Vagina (tissue), 2 donors: ENCODE data around the gene FAM32A.

Experiments
- POLR2A ChIP-seq, 2 donors: fragments of 450-650 bp; IDR thresholded peaks; one replicate each; pipeline ENCODE4 v1.6.1; 2017; ENCODE audit warnings: antibody characterized with exemption in 2 of 2, mild to moderate bottlenecking in 2 of 2, moderate library complexity in 2 of 2
- POLR2AphosphoS5 ChIP-seq, 2 donors: sonication (generic); formaldehyde crosslinking; IDR thresholded peaks; one replicate each; pipeline ENCODE4 v1.9.0; 2017; ENCODE audit warnings: antibody characterized with exemption in 2 of 2, mild to moderate bottlenecking in 2 of 2, low read depth in 1 of 2; ENCODE audit not compliant: insufficient read depth in 1 of 2

DNA sequence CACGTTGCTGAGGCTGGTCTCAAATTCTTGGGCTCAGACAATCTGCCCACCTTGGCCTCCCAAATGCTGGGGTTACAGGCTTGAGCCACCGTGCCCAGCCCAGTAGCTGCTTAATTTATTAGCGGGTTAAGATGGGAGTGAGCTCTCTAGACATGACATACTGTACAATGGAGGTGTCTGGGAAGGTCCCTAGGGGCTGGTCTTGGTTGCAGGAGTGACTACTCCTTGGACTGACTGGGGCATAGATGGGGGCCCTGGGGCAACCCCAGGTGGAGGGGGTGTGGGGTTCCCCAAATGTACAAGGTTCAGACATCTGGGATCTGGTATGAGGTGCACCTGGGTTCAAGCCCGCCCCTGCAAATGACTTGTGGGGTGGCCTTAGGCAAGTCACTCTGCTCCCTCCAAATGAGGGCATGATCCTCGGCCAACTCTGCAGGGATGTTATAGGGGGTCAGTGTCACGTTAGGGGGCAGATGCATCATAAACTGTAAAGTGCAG is 24.7 kb upstream of the FAM32A start:
- no peak for TF ChIP-seq POLR2AphosphoS5 (IDR thresholded peaks at IDR 0.05; ENCODE audit: insufficient read depth in 1 of 2, low read depth in 1 of 2)
- no peak for TF ChIP-seq POLR2A (IDR thresholded peaks at IDR 0.05)
